CD14-positive monocyte (primary cell): Measurements from ENCODE around the gene KIRREL3. TPM values are rescaled to one million over a fixed set of nuclear protein-coding genes. Genes with fewer than 3 reads are reported as not detected.

Experiments
- DNase-seq, 3 donors: peaks; one replicate each; pipeline ENCODE4 v3.0.0-alpha.2; 2011 to 2022
- H2AFZ ChIP-seq: 2 replicates; pipeline ENCODE4 v1.6.0; 2012; ENCODE audit warnings: mild to moderate bottlenecking, low read depth, low read length, inconsistent platforms; ENCODE audit not compliant: insufficient read depth, poor library complexity, severe bottlenecking
- H3K27ac ChIP-seq, 2 donors: 1 replicate in 1 of 2; 2 replicates in 1 of 2; pipeline ENCODE4 v1.5.1; 2012 to 2013; ENCODE audit warnings: low read length in 2 of 2, control low read depth in 1 of 2, inconsistent platforms in 1 of 2, low read depth in 1 of 2, mild to moderate bottlenecking in 1 of 2
- H3K27me3 ChIP-seq, 2 donors: one replicate each; pipeline versions ENCODE4 v1.6.0 to v1.6.1; 2011 to 2013; ENCODE audit warnings: low read length in 2 of 2; ENCODE audit not compliant: control insufficient read depth in 2 of 2, insufficient read depth in 2 of 2
- H3K36me3 ChIP-seq, 2 donors: replicated peaks in 1 of 2; 1 replicate in 1 of 2; 2 replicates in 1 of 2; pipeline versions ENCODE4 v1.5.1 to v1.6.1; 2012 to 2013; ENCODE audit warnings: low read length in 2 of 2, control low read depth in 1 of 2, inconsistent platforms in 1 of 2, mild to moderate bottlenecking in 1 of 2; ENCODE audit not compliant: insufficient read depth in 2 of 2, control insufficient read depth in 1 of 2
- H3K4me1 ChIP-seq, 2 donors: 1 replicate in 1 of 2; 2 replicates in 1 of 2; pipeline versions ENCODE4 v1.5.1 to v1.6.1; 2012 to 2013; ENCODE audit warnings: low read length in 2 of 2, control low read depth in 1 of 2, inconsistent platforms in 1 of 2, mild to moderate bottlenecking in 1 of 2, moderate library complexity in 1 of 2; ENCODE audit not compliant: insufficient read depth in 2 of 2, control insufficient read depth in 1 of 2
- H3K4me2 ChIP-seq: replicated peaks from 2 replicates; pipeline ENCODE3; 2012; ENCODE audit warnings: low read length, moderate library complexity, mild to moderate bottlenecking; ENCODE audit not compliant: poor library complexity, severe bottlenecking; ENCODE audit errors: extremely low read depth
- H3K4me3 ChIP-seq, 3 experiments: fragments of 200-600 bp in 1 of 3; sonication (generic) in 1 of 3; replicated peaks in 1 of 3; 1 replicate in 2 of 3; 2 replicates in 1 of 3; pipeline ENCODE4 v1.5.1; 2011 to 2013; ENCODE audit warnings: low read length in 3 of 3, mild to moderate bottlenecking in 3 of 3, control low read depth in 2 of 3, low read depth in 2 of 3, inconsistent platforms in 1 of 3, moderate library complexity in 1 of 3
- H3K79me2 ChIP-seq: 2 replicates; pipeline ENCODE4 v1.6.0; 2012; ENCODE audit warnings: mild to moderate bottlenecking, control low read depth, inconsistent platforms, low read length, moderate library complexity; ENCODE audit not compliant: insufficient read depth
- H3K9ac ChIP-seq: 2 replicates; pipeline ENCODE4 v1.6.0; 2017; ENCODE audit warnings: low read length, mild to moderate bottlenecking; ENCODE audit not compliant: insufficient read depth, poor library complexity, severe bottlenecking
- H3K9me3 ChIP-seq, 2 donors: replicated peaks in 1 of 2; 1 replicate in 1 of 2; 2 replicates in 1 of 2; pipeline versions ENCODE4 v1.5.1 to v1.6.1; 2012 to 2013; ENCODE audit warnings: low read length in 2 of 2, control low read depth in 1 of 2; ENCODE audit not compliant: control insufficient read depth in 1 of 2, insufficient read depth in 1 of 2
- H4K20me1 ChIP-seq: 2 replicates; pipeline ENCODE4 v1.6.0; 2012; ENCODE audit warnings: mild to moderate bottlenecking, low read length, control low read depth, moderate library complexity; ENCODE audit not compliant: insufficient read depth
- H3K27ac Mint-ChIP-seq, 7 donors: one replicate each; pipeline ENCODE4 v1.8.0; 2020; ENCODE audit warnings: mild to moderate bottlenecking in 7 of 7, mixed read lengths in 7 of 7, moderate library complexity in 6 of 7, inconsistent platforms in 2 of 7
- H3K27me3 Mint-ChIP-seq, 3 donors: one replicate each; pipeline ENCODE4 v1.8.0; 2021 to 2022; ENCODE audit warnings: low read depth in 3 of 3, mild to moderate bottlenecking in 3 of 3, mixed read lengths in 3 of 3, moderate library complexity in 3 of 3, inconsistent platforms in 1 of 3
- H3K36me3 Mint-ChIP-seq, 2 donors: one replicate each; pipeline ENCODE4 v1.8.0; 2020; ENCODE audit warnings: mixed read lengths in 2 of 2, inconsistent platforms in 1 of 2, mild to moderate bottlenecking in 1 of 2
- H3K4me1 Mint-ChIP-seq: one replicate; pipeline ENCODE4 v1.8.0; 2020; ENCODE audit warnings: mild to moderate bottlenecking, mixed read lengths
- H3K4me3 Mint-ChIP-seq, 2 donors: one replicate each; pipeline ENCODE4 v1.8.0; 2020; ENCODE audit warnings: mild to moderate bottlenecking in 2 of 2, mixed read lengths in 2 of 2, moderate library complexity in 1 of 2
- H3K9me3 Mint-ChIP-seq, 7 donors: one replicate each; pipeline ENCODE4 v1.8.0; 2020 to 2022; ENCODE audit warnings: mixed read lengths in 7 of 7, mild to moderate bottlenecking in 6 of 7, moderate library complexity in 6 of 7, inconsistent platforms in 2 of 7
- CTCF ChIP-seq: fragments of 200-600 bp; IDR thresholded peaks from one replicate; pipeline ENCODE4 v1.8.0; 2022; ENCODE audit warnings: antibody characterized with exemption, mild to moderate bottlenecking
- WGBS: methylation state at CpG from one replicate; pipeline ENCODE4 v1.1.5; 2013; ENCODE audit warnings: missing lambda C conversion rate; ENCODE audit not compliant: insufficient coverage; 5-methylcytosine and 5-hydroxymethylcytosine counted together
- intact Hi-C, 2 donors: fragments of 100-400 bp; cut with micrococcal nuclease; formaldehyde crosslinking; loops; one replicate each; pipeline versions ENCODE4 v1.15.0 to v1.15.1; 2023
- polyA plus RNA-seq, 3 donors: library from polyadenylated mRNA; depleted of rRNA in 1 of 3; unstranded in 2 of 3; stranded (reverse) in 1 of 3; fragments of 300-500 nt in 2 of 3; fragments of >200 nt in 1 of 3; fragmentation: Illumina TruSeq in 2 of 3; gene quantifications; 1 replicate in 2 of 3; 2 replicates in 1 of 3; pipeline ENCODE4 v1.2.3, GENCODE V29; 2012 to 2021

KIRREL3 gene
- polyA plus RNA-seq, 3 donors, result not detected

- Histone ChIP-seq H3K4me3 (no peak overlapping the region), H3K79me2 (no peaks in the 10 kb centered on the region), H4K20me1 (no peaks in the 10 kb centered on the region), H2AFZ (no peak overlapping the region), H3K4me1 (peaks cover 5 to 7% of the 10 kb centered on the region in 2 donors), H3K9ac (no peak overlapping the region), H3K36me3 (no peaks in the 10 kb centered on the region), H3K27ac (no peak overlapping the region), H3K4me2 (no peak overlapping the region), H3K27me3 (no peaks in the 10 kb centered on the region), H3K9me3 (no peaks in the 10 kb centered on the region)
- H3K27me3 Mint-ChIP-seq, result peaks cover 0 to 5% (median 2%) of the 10 kb centered on the region in 3 donors
- DNase-seq, result no peak
- H3K36me3 Mint-ChIP-seq, result no peaks in the 10 kb centered on the region
- intact Hi-C loops, result no loop called here
- no peak for TF ChIP-seq CTCF
- H3K4me1 Mint-ChIP-seq, result peaks cover 12% of the 10 kb centered on the region
- WGBS, result 92% methylated on average over 4 of the region's 4 CpGs
- H3K4me3 Mint-ChIP-seq, result no peak overlapping the region
- H3K27ac Mint-ChIP-seq, result no peak overlapping the region
- H3K9me3 Mint-ChIP-seq, result no peaks in the 10 kb centered on the region
Measured at GRCh38 chr11:126483621-126484195, 516.9 kb downstream of the KIRREL3 start.

- H3K9me3 ChIP-seq, result no peaks in the 10 kb centered on the region
- no peaks in the 10 kb centered on the region for H3K36me3 ChIP-seq
- peaks cover 10 to 12% of the 10 kb centered on the region in 2 donors for H3K4me1 ChIP-seq
- H3K4me3 ChIP-seq, result no peak overlapping the region
- DNase-seq, result no peak
- intact Hi-C loops, result no loop called here
- Mint-ChIP-seq H3K27me3 (peaks cover 0 to 5% (median 3%) of the 10 kb centered on the region in 3 donors), H3K9me3 (peaks cover 0 to 1% (median 0%) of the 10 kb centered on the region in 7 donors), H3K4me3 (no peak overlapping the region), H3K4me1 (peaks cover 16% of the 10 kb centered on the region), H3K36me3 (no peaks in the 10 kb centered on the region), H3K27ac (no peak overlapping the region)
- H2AFZ ChIP-seq, result peak overlapping the region; percentile 30
- no peak overlapping the region for H3K27ac ChIP-seq
- no peaks in the 10 kb centered on the region for H4K20me1 ChIP-seq
- 95% methylated on average over 3 of the region's 5 CpGs for WGBS
- no peak overlapping the region for H3K9ac ChIP-seq
- no peaks in the 10 kb centered on the region for H3K79me2 ChIP-seq
- no peak overlapping the region for H3K4me2 ChIP-seq
- TF ChIP-seq CTCF, result no peak
- no peaks in the 10 kb centered on the region for H3K27me3 ChIP-seq
Measured at GRCh38 chr11:126482586-126483108, 517.9 kb downstream of the KIRREL3 start.
